ENCODE results near the gene NTN4. TPM values are rescaled to one million over a fixed set of nuclear protein-coding genes. Genes with fewer than 3 reads are reported as not detected.
"Not testable (repeated sequence)": the region's sequence is repeated elsewhere in the genome, so short reads cannot be mapped to it uniquely, and the experiment has no call there.

The NTN4 gene
- total RNA-seq, 1 donor from 2014 or later: 0.13 TPM

DNA sequence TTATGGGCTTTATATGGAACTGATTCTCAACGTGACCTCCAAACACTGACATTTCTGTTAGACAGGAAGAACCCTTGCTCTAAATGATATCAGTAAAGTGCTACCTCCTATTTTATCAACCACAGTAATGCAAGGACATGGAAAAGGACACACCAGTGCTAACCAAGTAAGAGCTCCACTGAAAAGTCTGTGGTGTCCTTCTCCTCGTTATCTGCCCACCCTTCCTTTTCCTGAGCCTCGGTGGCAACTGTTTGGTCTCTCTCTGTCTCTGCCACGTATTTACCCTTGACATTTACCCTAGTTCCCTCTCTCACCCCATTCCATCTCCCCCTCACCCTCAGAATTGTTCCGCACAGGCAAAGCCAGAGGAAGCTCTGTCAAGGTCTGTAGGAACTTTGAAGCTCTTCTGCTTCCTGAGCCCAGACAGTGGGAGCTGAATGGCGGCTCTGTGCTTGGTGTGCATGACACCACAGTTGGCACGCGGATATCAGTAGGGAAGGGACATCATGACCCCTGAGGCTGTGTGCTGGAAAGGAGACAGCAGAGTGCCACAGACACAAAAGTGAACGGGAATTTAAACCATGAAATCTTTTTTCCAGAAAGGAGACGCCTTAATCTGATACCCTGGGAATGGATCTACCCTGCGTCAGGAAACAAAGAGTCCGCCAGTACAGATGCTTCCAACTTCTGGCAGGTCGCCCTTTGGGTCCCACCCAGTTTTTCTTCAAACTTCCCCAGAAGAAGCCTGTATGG lies 50.8 kb downstream of the NTN4 start:
- Mint-ChIP-seq H3K9me3 (ENCODE audit: unreplicated experiment) (no peaks in the 10 kb centered on the region), H3K4me3 (ENCODE audit: unreplicated experiment) (no peak overlapping the region), H3K27ac (ENCODE audit: unreplicated experiment) (no peak overlapping the region), H3K27me3 (ENCODE audit: unreplicated experiment) (no peaks in the 10 kb centered on the region), H3K36me3 (ENCODE audit: low read depth, unreplicated experiment) (no peaks in the 10 kb centered on the region), H3K4me1 (ENCODE audit: unreplicated experiment) (no peaks in the 10 kb centered on the region)
- DNase-seq (ENCODE audit: low spot score): no peak
- TF ChIP-seq, protein P1, sequence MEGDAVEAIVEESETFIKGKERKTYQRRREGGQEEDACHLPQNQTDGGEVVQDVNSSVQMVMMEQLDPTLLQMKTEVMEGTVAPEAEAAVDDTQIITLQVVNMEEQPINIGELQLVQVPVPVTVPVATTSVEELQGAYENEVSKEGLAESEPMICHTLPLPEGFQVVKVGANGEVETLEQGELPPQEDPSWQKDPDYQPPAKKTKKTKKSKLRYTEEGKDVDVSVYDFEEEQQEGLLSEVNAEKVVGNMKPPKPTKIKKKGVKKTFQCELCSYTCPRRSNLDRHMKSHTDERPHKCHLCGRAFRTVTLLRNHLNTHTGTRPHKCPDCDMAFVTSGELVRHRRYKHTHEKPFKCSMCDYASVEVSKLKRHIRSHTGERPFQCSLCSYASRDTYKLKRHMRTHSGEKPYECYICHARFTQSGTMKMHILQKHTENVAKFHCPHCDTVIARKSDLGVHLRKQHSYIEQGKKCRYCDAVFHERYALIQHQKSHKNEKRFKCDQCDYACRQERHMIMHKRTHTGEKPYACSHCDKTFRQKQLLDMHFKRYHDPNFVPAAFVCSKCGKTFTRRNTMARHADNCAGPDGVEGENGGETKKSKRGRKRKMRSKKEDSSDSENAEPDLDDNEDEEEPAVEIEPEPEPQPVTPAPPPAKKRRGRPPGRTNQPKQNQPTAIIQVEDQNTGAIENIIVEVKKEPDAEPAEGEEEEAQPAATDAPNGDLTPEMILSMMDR (IDR thresholded peaks at IDR 0.05; ENCODE audit: unreplicated experiment): no peak

DNA sequence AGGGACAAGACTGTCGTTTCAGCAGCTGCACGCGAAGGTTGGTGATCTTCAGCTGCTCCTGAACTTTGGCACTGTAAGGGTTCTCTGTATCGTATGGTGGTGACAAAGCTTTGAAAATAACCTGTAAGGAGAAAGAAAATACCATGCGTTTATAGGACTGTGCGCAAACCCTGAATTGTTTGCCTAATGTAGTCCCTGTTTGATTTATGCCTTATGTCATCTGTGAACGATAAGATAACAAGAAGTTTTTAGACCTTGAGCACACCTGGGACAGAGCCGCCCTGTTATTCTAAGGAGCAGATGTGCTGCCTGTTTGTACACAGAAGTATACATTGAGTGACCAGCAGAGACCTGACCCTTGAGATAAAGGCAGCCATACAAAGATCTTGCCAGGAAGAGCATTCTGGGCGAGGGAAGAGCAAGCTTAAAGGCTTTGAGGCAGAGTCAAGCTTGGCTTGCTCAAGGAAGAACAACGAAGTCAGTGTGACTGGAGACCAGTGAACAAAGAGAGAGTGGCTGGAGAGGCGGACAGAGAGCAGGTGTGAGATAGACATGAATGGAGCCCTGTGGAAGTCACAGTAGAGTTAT lies 52.4 kb downstream of the NTN4 start:
- H3K9me3 Mint-ChIP-seq (ENCODE audit: unreplicated experiment): no peaks in the 10 kb centered on the region
- H3K36me3 Mint-ChIP-seq (ENCODE audit: low read depth, unreplicated experiment): no peaks in the 10 kb centered on the region
- H3K4me1 Mint-ChIP-seq (ENCODE audit: unreplicated experiment): no peaks in the 10 kb centered on the region
- H3K27me3 Mint-ChIP-seq (ENCODE audit: unreplicated experiment): no peaks in the 10 kb centered on the region
- no peak for DNase-seq (ENCODE audit: low spot score)
- no peak overlapping the region for H3K27ac Mint-ChIP-seq (ENCODE audit: unreplicated experiment)
- no peak overlapping the region for H3K4me3 Mint-ChIP-seq (ENCODE audit: unreplicated experiment)
- TF ChIP-seq, protein P1 (IDR thresholded peaks at IDR 0.05; ENCODE audit: unreplicated experiment): no peak

DNA sequence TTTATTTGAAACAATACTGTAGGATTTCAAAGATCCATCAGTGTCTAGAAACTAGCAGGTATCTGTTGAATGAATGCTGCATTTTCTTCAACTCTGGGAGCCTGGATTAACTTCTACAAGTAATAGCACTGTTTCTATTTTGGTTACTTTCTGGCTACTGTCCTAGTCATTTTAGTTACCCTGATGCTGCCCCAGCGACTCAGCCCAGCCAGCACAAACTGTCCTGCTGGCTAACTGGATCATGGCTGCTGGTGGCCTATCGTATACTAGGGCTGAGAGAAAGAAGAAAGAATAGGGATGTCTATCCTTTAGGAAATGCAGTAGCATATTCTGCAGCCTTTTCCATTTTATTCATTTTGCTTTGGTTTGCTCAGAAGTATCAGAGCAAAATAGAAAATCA lies 53.9 kb downstream of the NTN4 start:
- Mint-ChIP-seq H3K27me3 (ENCODE audit: unreplicated experiment) (no peaks in the 10 kb centered on the region), H3K36me3 (ENCODE audit: low read depth, unreplicated experiment) (no peaks in the 10 kb centered on the region), H3K27ac (ENCODE audit: unreplicated experiment) (no peak overlapping the region), H3K4me3 (ENCODE audit: unreplicated experiment) (no peak overlapping the region), H3K9me3 (ENCODE audit: unreplicated experiment) (no peaks in the 10 kb centered on the region), H3K4me1 (ENCODE audit: unreplicated experiment) (no peaks in the 10 kb centered on the region)
- TF ChIP-seq, protein P1 (IDR thresholded peaks at IDR 0.05; ENCODE audit: unreplicated experiment): no peak
- no peak for DNase-seq (ENCODE audit: low spot score)

DNA sequence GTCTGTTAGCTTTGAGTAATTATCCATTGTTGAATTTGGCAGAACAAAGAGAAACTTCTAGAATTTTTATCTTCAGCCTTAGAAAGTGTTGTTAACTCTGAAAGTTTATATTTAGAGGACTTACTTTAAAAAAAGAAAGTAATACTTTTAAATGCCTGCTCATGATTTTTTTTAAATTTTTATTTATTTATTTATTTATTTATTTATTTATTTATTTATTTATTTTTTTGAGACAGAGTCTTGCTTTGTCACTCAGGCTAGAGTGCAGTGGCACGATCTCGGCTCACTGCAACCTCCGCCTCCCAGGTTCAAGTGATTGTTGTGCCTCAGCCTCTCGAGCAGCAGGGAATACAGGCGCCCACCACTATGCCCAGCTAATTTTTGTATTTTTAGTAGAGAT lies 54.8 kb downstream of the NTN4 start:
- not testable (repeated sequence) for H3K27me3 Mint-ChIP-seq (ENCODE audit: unreplicated experiment); H3K9me3 Mint-ChIP-seq (ENCODE audit: unreplicated experiment); H3K4me3 Mint-ChIP-seq (ENCODE audit: unreplicated experiment); DNase-seq (ENCODE audit: low spot score); H3K27ac Mint-ChIP-seq (ENCODE audit: unreplicated experiment); H3K36me3 Mint-ChIP-seq (ENCODE audit: low read depth, unreplicated experiment); H3K4me1 Mint-ChIP-seq (ENCODE audit: unreplicated experiment)

DNA sequence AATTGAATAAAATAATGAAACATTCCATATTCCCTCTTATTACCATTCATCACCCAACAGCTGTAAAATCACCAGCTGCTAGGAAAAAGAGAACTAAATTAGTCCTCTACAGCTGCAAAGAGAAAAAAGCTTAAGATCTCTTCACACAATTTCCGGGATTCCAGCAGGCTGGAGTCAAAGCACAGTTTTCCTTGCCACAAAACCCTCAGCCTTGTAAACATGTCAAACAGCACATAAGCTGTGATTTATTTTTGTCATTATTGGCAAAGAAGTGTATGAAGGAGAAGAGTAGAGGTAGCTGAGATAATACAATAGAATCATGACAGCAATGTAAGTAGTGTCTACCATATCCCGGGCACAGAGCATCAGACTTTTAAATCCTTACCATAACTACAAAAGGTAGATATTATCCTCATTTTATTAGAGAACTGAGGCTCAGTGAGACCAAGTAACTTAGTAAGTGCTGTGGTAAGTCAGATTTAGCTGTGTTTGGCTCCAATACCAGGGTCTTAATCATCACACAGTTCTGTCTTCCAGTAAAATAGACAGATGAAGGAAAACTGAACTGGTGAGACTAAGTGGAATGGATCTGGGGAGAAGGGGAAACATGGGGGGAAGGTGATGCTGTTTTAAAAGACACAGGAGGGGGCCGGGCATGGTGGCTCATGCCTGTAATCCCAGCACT lies 57.3 kb downstream of the NTN4 start:
- Mint-ChIP-seq H3K4me3 (ENCODE audit: unreplicated experiment) (no peak overlapping the region), H3K9me3 (ENCODE audit: unreplicated experiment) (no peaks in the 10 kb centered on the region), H3K36me3 (ENCODE audit: low read depth, unreplicated experiment) (no peaks in the 10 kb centered on the region), H3K4me1 (ENCODE audit: unreplicated experiment) (no peaks in the 10 kb centered on the region), H3K27ac (ENCODE audit: unreplicated experiment) (no peak overlapping the region), H3K27me3 (ENCODE audit: unreplicated experiment) (no peaks in the 10 kb centered on the region)
- no peak for DNase-seq (ENCODE audit: low spot score)
- TF ChIP-seq, protein P1 (IDR thresholded peaks at IDR 0.05; ENCODE audit: unreplicated experiment): no peak
